Karpas-422 (cell line): ENCODE data around the gene RPIA. TPM values are rescaled to one million over a fixed set of nuclear protein-coding genes. Genes with fewer than 3 reads are reported as not detected.

Source experiments
- DNase-seq: peaks from one replicate; pipeline ENCODE4 v3.0.0-alpha.2; 2015
- H2AFZ ChIP-seq: fragments of 200-600 bp; sonication (generic); 2 replicates; pipeline ENCODE4 v1.6.1; 2014; ENCODE audit warnings: antibody characterized with exemption, low read length, mixed read lengths
- H3K27ac ChIP-seq: fragments of 200-600 bp; sonication (generic); 2 replicates; pipeline ENCODE4 v1.5.1; 2014; ENCODE audit warnings: mild to moderate bottlenecking, low read length, moderate library complexity
- H3K27me3 ChIP-seq: fragments of 200-600 bp; sonication (generic); 2 replicates; pipeline ENCODE4 v1.6.1; 2014; ENCODE audit warnings: low read length, mixed read lengths
- H3K36me3 ChIP-seq: fragments of 200-600 bp; sonication (generic); 2 replicates; pipeline ENCODE4 v1.6.1; 2014; ENCODE audit warnings: low read length, mixed read lengths; ENCODE audit not compliant: insufficient read depth
- H3K4me1 ChIP-seq: fragments of 200-600 bp; sonication (generic); 2 replicates; pipeline ENCODE4 v1.6.1; 2014; ENCODE audit warnings: mild to moderate bottlenecking, low read length, mixed read lengths
- H3K4me2 ChIP-seq: fragments of 200-600 bp; sonication (generic); 2 replicates; pipeline ENCODE4 v1.6.1; 2014; ENCODE audit warnings: low read length, low read depth, mild to moderate bottlenecking; ENCODE audit not compliant: poor library complexity, severe bottlenecking
- H3K4me3 ChIP-seq: fragments of 200-600 bp; sonication (generic); 2 replicates; pipeline ENCODE4 v1.5.1; 2014; ENCODE audit warnings: mild to moderate bottlenecking, antibody characterized with exemption, low read length, mixed read lengths
- H3K79me2 ChIP-seq: fragments of 200-600 bp; sonication (generic); 2 replicates; pipeline ENCODE4 v1.6.1; 2014; ENCODE audit warnings: mild to moderate bottlenecking, low read length, mixed read lengths
- H3K9ac ChIP-seq: fragments of 200-600 bp; sonication (generic); 2 replicates; pipeline ENCODE4 v1.6.0; 2014; ENCODE audit warnings: low read length
- H3K9me2 ChIP-seq: fragments of 200-600 bp; sonication (generic), shearing (Covaris generic); replicated peaks from 2 replicates; pipeline ENCODE4 v1.6.0; 2014; ENCODE audit warnings: mild to moderate bottlenecking, low read length, moderate library complexity; ENCODE audit not compliant: insufficient read depth
- H3K9me3 ChIP-seq: fragments of 300-700, 200-600 bp; sonication (generic); 2 replicates; pipeline ENCODE4 v1.6.1; 2014; ENCODE audit warnings: low read length, mixed read lengths
- H4K20me1 ChIP-seq: fragments of 200-600 bp; sonication (generic); 2 replicates; pipeline ENCODE4 v1.6.1; 2014; ENCODE audit warnings: mild to moderate bottlenecking, antibody characterized with exemption, low read length, low read depth; ENCODE audit not compliant: insufficient read depth
- total RNA-seq: library from RNA; depleted of rRNA; stranded (reverse); fragments of >200 nt; shearing (Covaris generic); gene quantifications from 2 replicates; pipeline ENCODE4 v1.2.3, GENCODE V29; 2014; ENCODE audit warnings: low replicate concordance

Gene RPIA
- total RNA-seq, 1 experiment from 2014 or later = 36.4 TPM

DNA sequence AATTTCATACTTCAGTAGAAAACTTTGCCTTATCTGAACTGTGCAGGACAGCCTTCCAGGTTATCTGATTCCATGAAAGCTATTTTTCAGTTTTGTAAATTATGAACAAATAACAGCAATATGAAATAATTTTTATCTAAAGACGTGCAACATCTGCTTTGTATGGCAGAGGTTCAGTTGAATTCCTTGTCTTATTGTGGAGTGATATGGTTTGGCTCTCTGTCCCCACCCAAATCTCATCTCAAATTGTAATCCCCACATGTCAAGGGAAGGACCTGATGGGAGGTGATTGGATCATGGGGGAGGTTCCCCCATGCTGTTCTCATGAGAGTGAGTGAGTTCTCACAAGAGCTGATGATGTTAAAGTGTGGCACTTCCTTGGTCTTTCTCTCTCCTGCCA lies 18.1 kb upstream of the RPIA start:
- no peak for DNase-seq
- H3K9me2 ChIP-seq = no peaks in the 10 kb centered on the region
- no peaks in the 10 kb centered on the region for H3K36me3 ChIP-seq
- H3K4me3 ChIP-seq = no peak overlapping the region
- no peaks in the 10 kb centered on the region for H4K20me1 ChIP-seq
- H3K9ac ChIP-seq = no peak overlapping the region
- no peaks in the 10 kb centered on the region for H3K27me3 ChIP-seq
- no peaks in the 10 kb centered on the region for H3K4me1 ChIP-seq
- no peak overlapping the region for H3K27ac ChIP-seq
- H2AFZ ChIP-seq = no peak overlapping the region
- no peaks in the 10 kb centered on the region for H3K79me2 ChIP-seq
- H3K9me3 ChIP-seq = no peaks in the 10 kb centered on the region
- H3K4me2 ChIP-seq = no peak overlapping the region

DNA sequence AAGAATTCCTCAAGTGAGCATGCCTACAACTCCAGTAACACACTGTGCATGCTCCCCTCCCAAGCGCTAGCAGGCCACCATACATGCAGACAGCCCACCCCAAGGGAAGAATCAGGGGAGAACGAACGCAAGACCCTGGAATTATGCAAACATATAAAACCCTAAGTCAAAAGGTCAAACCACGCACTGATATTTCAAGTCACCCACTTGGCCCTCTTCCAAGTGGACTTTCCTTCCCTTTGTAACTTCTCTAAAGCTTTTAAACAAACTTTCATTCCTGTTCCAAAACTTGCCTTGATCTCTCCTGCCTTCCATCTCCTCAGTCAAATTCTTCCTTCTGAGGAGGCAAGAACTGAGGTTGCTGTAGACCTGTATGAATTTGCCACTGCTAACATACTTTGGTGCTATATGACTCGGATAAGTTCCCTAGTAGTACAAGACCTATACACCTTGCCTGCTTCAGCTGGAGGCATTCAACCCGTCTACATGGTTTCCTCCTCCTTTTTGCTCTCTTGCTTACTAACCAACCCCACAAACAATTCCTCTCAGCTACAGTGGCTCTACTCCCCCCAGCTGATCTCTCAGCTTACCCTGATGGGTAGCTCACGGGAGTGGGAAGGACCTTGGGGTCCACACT lies 11.1 kb upstream of the RPIA start:
- H3K4me3 ChIP-seq = no peak overlapping the region
- H3K9me3 ChIP-seq = peaks cover 22% of the 10 kb centered on the region
- H3K27ac ChIP-seq = no peak overlapping the region
- no peaks in the 10 kb centered on the region for H3K27me3 ChIP-seq
- H3K79me2 ChIP-seq = no peaks in the 10 kb centered on the region
- no peaks in the 10 kb centered on the region for H4K20me1 ChIP-seq
- no peaks in the 10 kb centered on the region for H3K9me2 ChIP-seq
- no peak overlapping the region for H3K9ac ChIP-seq
- no peaks in the 10 kb centered on the region for H3K4me1 ChIP-seq
- DNase-seq = no peak
- H2AFZ ChIP-seq = no peak overlapping the region
- no peak overlapping the region for H3K4me2 ChIP-seq
- 0 out of 2 replicates have a peak, but pooled peaks cover 5% of the 10 kb centered on the region for H3K36me3 ChIP-seq

DNA sequence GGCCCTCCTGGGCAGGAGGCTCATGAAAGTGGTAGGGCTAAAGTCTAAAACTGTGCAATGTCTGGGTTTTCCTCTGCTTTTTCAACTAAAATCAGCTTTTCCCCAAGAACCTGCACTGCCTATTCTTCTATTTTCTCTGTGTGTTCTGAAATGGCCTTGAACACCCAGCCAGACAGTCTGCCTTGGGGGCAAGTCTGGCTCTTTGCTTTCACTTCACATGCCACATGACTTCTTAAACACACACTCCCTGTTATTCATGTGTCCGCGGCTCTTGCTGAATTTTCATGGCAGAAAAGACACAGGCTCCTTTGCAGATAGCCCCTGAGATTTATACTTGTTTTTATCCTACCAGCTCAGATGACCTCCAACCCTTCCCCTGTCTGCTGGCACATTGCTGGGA lies 10.6 kb upstream of the RPIA start:
- no peak overlapping the region for H2AFZ ChIP-seq
- no peaks in the 10 kb centered on the region for H4K20me1 ChIP-seq
- no peak overlapping the region for H3K4me2 ChIP-seq
- H3K36me3 ChIP-seq = 0 out of 2 replicates have a peak, but pooled peaks cover 5% of the 10 kb centered on the region
- no peak for DNase-seq
- peaks cover 22% of the 10 kb centered on the region for H3K9me3 ChIP-seq
- H3K4me3 ChIP-seq = no peak overlapping the region
- no peaks in the 10 kb centered on the region for H3K4me1 ChIP-seq
- H3K9ac ChIP-seq = no peak overlapping the region
- H3K79me2 ChIP-seq = no peaks in the 10 kb centered on the region
- no peak overlapping the region for H3K27ac ChIP-seq
- H3K9me2 ChIP-seq = no peaks in the 10 kb centered on the region
- H3K27me3 ChIP-seq = no peaks in the 10 kb centered on the region

DNA sequence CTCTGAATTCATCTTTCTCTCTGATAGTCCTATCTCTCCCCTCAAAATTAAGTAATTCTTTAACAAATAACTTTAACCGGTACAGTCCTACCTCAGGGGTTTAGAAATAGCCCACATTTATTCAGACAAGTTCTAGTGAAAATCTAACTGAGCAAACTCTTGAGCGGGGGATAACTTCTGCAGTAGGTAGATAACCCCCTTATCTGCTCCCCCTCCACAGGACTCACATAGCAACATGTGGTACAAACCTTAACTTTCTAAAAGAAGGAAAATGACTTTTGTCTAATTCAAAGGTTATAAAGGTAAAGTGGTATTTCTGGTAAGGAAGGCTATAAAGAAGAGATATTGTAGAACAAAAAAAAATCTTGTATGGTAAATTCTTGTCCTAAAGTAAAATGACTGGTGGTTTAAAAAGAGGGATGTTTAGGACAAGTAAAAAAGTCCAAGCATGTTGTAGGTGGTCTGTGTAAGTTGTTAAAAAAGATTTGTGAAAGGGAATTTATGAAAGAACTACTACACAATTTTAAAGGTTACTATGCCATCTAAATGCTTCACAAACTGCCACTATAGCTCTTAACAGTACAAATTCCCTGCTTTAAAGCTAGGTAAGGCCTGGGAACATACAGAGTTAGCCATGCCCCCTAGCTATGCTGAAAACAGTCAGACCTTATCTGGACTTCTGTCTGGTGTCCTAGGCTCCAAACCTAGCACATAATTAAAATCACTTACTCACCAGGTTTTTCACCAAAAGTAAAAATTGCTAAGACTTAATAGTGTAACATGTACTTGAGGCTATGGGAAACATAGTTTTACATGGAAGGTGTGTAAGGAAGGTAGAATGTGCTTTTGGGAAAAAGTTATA lies 8.1 kb upstream of the RPIA start:
- Histone ChIP-seq H3K79me2 (no peaks in the 10 kb centered on the region), H3K4me1 (no peaks in the 10 kb centered on the region)

DNA sequence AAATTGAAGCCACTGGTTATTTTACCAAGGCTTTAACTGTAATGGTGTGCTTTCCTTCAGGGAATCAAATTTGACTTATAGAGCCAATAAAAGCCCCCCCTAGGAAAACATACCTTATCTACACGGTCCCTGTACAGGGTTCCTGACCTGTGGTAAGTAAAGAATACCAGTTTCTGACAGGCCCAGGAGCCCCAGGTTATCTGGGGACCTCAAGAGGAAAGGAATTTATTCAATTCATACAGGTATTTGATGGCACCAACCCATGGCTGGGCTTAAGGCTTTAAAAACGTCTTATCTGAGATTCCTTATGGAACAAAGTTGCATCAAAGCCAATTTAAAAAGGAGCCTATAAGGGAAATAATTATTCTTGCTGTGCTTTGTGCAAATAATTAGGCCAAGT lies 7.0 kb upstream of the RPIA start:
- Histone ChIP-seq H3K27ac (no peak overlapping the region), H3K27me3 (no peaks in the 10 kb centered on the region), H3K79me2 (no peaks in the 10 kb centered on the region; the same call in 1 of the 2 replicates), H3K9me3 (peaks cover 22% of the 10 kb centered on the region), H2AFZ (no peak overlapping the region), H4K20me1 (no peaks in the 10 kb centered on the region), H3K4me2 (no peak overlapping the region), H3K4me1 (no peaks in the 10 kb centered on the region), H3K9ac (no peak overlapping the region), H3K36me3 (0 out of 2 replicates have a peak, but pooled peaks cover 5% of the 10 kb centered on the region), H3K9me2 (no peaks in the 10 kb centered on the region), H3K4me3 (no peak overlapping the region)
- DNase-seq = no peak

More for the DNA sequence above, 8.1 kb upstream of the RPIA start:
- no peak overlapping the region for H3K27ac ChIP-seq
- H3K4me2 ChIP-seq = no peak overlapping the region
- no peak overlapping the region for H2AFZ ChIP-seq
- no peaks in the 10 kb centered on the region for H4K20me1 ChIP-seq
- DNase-seq = no peak
- no peak overlapping the region for H3K9ac ChIP-seq
- no peaks in the 10 kb centered on the region for H3K9me2 ChIP-seq
- 0 out of 2 replicates have a peak, but pooled peaks cover 5% of the 10 kb centered on the region for H3K36me3 ChIP-seq
- no peak overlapping the region for H3K4me3 ChIP-seq
- no peaks in the 10 kb centered on the region for H3K27me3 ChIP-seq
- H3K9me3 ChIP-seq = peaks cover 22% of the 10 kb centered on the region

DNA sequence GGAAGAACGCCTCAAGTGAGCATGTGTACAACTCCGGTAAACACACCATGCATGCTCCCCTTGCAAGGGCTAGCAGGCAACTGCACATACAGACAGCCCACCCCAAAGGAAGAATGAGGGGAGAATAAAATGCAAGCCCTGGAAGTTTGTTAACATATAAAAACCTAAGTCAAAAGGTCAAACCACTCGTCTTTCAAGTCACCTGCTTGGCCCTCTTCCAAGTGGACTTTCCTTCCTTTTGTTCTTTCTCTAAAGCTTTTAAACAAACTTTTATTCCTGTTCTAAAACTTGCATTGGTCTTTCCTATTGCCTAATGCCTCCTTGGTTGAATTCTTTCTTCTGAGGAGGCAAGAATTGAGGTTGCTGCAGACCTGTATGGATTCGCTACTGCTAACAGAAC lies 5.2 kb upstream of the RPIA start:
- H3K4me3 ChIP-seq = no peak overlapping the region
- H4K20me1 ChIP-seq = no peaks in the 10 kb centered on the region

DNA sequence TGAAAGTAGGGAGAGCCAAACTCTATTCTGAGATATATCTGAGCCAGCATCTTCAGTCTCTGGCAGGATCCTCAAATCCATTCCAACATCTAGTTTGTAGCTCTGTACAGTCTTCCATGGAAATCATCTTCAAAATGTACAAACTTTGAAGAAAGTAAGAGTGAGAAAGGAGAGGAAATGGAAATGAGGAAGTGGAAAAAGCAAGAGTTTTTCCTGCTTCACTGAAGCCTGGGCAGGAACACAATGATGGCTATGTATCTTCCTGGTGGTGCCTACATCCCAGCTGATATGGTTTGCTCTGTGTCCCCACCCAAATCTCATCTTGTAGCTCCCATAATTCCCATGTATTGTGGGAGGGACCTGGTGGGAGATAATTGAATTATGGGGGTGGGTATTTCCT lies 4.1 kb upstream of the RPIA start:
- Histone ChIP-seq H3K9me3 (peaks cover 22% of the 10 kb centered on the region), H4K20me1 (no peaks in the 10 kb centered on the region), H3K4me2 (no peak overlapping the region), H3K9ac (no peak overlapping the region), H3K4me3 (no peak overlapping the region), H3K27me3 (no peaks in the 10 kb centered on the region), H3K79me2 (peaks cover 20% of the 10 kb centered on the region), H3K4me1 (peaks cover 10% of the 10 kb centered on the region), H3K27ac (no peak overlapping the region), H3K36me3 (0 out of 2 replicates have a peak, but pooled peaks cover 5% of the 10 kb centered on the region), H3K9me2 (no peaks in the 10 kb centered on the region), H2AFZ (no peak overlapping the region)
- no peak for DNase-seq

More for the DNA sequence above, 5.2 kb upstream of the RPIA start:
- H3K79me2 ChIP-seq = peaks cover 12% of the 10 kb centered on the region
- H3K27me3 ChIP-seq = no peaks in the 10 kb centered on the region
- DNase-seq = no peak
- H3K4me1 ChIP-seq = peaks cover 10% of the 10 kb centered on the region
- no peak overlapping the region for H3K27ac ChIP-seq
- no peak overlapping the region for H3K4me2 ChIP-seq
- no peak overlapping the region for H3K9ac ChIP-seq
- 0 out of 2 replicates have a peak, but pooled peaks cover 5% of the 10 kb centered on the region for H3K36me3 ChIP-seq
- no peak overlapping the region for H2AFZ ChIP-seq
- no peaks in the 10 kb centered on the region for H3K9me2 ChIP-seq
- peaks cover 22% of the 10 kb centered on the region for H3K9me3 ChIP-seq
